LNCaP clone FGC (cell line): ENCODE data around the gene HNRNPR.

Experiments
- DNase-seq: peaks from one replicate; pipeline ENCODE4 v3.0.0-alpha.2; 2011; ENCODE audit warnings: low read depth
- H3K4me3 ChIP-seq: 2 replicates; pipeline ENCODE4 v1.5.1; 2011; ENCODE audit warnings: mild to moderate bottlenecking, low read depth, low read length, control low read depth
- CTCF ChIP-seq: IDR thresholded peaks from 2 replicates; pipeline ENCODE4 v1.5.1; 2012; ENCODE audit warnings: mild to moderate bottlenecking; ENCODE audit not compliant: control insufficient read depth, insufficient read depth; ENCODE audit errors: extremely low read depth

HNRNPR gene

GRCh38 chr1:23343221-23344110 lies 618 bp downstream of the HNRNPR start:
- H3K4me3 ChIP-seq = peak overlapping the region; percentile 74
- no peak for TF ChIP-seq CTCF
- DNase-seq = no peak

GRCh38 chr1:23341931-23342692 lies 2.0 kb downstream of the HNRNPR start:
- H3K4me3 ChIP-seq = peak overlapping the region; percentile 74
- TF ChIP-seq CTCF = no peak
- no peak for DNase-seq

DNA sequence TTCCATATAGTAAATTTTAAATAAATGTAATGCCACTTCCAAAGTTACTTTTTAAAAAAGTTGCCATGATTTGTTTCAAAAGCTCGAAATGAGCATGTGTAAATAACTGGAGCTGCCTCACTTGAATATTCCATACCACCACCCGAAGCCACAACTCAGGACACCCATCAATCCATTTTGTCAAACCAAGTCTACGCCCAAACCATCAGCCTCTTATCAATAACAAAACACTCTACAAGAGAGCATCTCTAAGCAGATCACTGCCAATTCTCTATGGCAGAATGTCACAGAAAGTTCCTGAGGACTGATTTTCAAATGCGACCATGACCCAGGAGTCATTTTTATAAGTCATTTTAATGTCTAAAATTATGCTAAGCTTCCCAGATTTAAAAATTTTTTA lies 4.5 kb downstream of the HNRNPR start:
- no peak overlapping the region for H3K4me3 ChIP-seq
- DNase-seq = no peak
- no peak for TF ChIP-seq CTCF

DNA sequence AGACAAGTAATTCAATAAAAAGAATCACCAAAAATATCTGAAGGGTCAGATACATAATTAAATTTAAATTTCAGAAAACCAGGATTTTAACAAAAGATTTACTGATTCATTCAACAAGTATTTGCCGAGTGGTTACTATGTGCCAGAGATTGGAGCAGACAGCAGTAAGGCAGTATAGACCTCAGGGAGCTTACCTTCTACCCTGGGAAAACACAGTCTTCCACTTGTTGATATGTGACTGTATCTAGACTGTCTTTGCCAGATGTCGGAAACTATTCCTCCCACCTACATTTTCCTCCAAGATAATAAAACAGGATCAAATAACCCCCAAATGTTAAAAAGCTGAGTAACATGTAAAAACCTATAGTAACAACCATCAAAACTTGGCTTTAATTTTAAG lies 6.2 kb downstream of the HNRNPR start:
- TF ChIP-seq CTCF = no peak
- no peak for DNase-seq
- no peak overlapping the region for H3K4me3 ChIP-seq

- H3K4me3 ChIP-seq = no peak overlapping the region
- TF ChIP-seq CTCF = no peak
These were observed 12.4 kb downstream of the HNRNPR start for GRCh38 chr1:23331713-23332112.

GRCh38 chr1:23330846-23331245 lies 13.2 kb downstream of the HNRNPR start:
- TF ChIP-seq CTCF = no peak
- no peak for DNase-seq
- H3K4me3 ChIP-seq = no peak overlapping the region

More at GRCh38 chr1:23331713-23332112, 12.4 kb downstream of the HNRNPR start:
- no peak for DNase-seq
